GM20431 (cell line): Measurements from ENCODE around the gene PTGR1.
"Not testable (repeated sequence)": the region's sequence is repeated elsewhere in the genome, so short reads cannot be mapped to it uniquely, and the experiment has no call there.

Source experiments
- in situ Hi-C: fragments of 300-500 bp; cut with MseI, MboI; formaldehyde crosslinking; loops from one replicate; pipeline ENCODE4 v1.15.0; 2020; ENCODE audit warnings: low sequenced_read_pairs; ENCODE audit not compliant: unreplicated experiment

PTGR1 gene

DNA sequence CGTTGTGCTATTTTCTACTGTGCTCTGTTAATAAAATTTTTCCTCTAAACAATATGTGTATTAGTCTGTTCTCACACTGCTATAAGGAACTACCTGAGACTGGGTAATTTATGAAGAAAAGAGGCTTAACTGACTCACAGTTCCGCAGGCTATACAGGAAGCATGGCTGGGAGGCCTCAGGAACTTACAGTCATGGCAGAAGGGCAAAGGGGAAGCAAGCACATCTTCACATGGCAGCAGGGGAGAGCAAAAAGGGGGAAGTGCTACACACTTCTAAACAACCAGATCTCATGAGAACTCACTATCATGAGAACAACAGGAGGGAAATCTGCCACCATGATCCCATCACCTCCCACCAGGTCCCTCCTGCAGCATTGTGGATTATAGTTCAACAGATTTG lies 44.0 kb downstream of the PTGR1 start:
- in situ Hi-C loops = not testable (repeated sequence)

- in situ Hi-C loops = no loop called here
These were observed 50.8 kb downstream of the PTGR1 start for GRCh38 chr9:111548623-111549022.

DNA sequence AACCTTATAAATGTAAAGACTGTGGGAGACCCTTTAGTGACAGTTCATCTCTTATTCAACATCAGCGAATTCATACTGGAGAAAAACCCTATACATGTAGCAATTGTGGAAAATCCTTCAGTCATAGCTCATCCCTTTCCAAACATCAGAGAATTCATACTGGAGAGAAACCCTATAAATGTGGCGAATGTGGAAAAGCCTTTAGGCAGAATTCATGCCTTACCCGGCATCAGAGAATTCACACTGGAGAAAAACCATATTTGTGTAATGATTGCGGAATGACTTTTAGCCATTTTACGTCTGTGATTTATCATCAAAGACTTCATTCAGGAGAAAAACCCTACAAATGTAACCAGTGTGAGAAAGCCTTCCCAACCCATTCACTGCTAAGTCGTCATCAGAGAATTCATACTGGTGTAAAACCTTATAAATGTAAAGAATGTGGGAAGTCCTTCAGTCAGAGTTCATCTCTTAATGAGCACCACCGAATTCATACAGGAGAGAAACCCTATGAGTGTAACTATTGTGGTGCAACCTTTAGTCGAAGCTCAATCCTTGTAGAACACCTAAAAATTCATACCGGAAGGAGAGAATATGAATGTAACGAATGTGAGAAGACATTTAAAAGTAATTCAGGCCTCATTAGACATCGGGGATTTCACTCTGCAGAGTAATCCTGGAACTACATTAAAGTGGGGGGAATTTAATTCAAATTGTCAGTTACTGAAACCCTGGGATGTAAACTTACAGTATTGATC lies 56.8 kb downstream of the PTGR1 start:
- in situ Hi-C loops = no loop called here

DNA sequence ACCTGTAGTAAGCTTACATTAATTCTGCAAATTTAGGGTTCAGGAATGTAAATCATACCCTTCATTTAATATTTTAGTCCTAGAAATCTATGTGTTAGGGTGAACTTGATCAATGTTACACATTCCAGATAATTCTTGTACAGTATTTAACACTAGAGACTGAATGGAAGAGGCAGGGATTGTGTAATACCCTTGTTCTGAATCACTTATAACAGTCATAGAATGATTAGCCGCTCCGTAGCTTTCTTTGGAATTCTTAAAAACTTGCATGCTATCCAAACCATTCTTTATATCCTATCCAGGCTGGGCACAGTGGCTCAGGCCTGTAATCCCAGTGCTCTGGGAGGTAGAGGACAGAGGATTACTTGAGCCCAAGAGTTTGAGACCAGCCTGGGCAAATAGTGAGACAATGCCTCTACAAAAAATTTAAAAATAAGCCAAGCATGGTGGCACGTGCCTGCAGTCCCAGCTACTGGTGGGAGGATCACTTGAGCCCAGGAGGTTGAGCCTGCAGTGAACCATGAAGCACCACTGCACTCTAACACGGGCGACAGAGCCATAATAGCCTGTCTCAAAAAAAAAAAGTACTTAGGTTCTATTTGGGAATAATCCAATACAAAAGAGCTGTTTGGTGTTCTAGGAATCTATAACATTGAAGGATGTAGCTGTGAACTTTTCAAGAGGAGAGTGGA lies 66.2 kb downstream of the PTGR1 start:
- in situ Hi-C loops = no loop called here

DNA sequence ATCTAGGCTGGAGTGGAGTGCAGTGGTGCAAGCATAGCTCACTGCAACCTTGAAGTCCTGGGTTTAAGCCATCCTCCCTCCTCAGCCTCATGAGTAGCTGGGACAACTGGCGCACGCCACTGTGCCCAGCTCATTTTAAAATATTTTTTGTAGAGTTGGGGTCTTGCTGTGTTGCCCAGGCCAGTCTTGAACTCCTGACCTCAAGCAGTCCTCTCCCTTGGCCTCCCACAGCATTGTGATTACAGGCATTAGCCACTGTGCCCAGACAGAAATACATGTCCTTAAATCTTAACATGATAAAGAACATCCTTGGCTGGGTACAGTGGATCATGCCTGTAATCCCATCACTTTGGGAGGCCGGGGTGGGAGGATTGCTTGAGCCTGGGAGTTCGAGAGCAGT lies 67.7 kb downstream of the PTGR1 start:
- in situ Hi-C loops = no loop called here

DNA sequence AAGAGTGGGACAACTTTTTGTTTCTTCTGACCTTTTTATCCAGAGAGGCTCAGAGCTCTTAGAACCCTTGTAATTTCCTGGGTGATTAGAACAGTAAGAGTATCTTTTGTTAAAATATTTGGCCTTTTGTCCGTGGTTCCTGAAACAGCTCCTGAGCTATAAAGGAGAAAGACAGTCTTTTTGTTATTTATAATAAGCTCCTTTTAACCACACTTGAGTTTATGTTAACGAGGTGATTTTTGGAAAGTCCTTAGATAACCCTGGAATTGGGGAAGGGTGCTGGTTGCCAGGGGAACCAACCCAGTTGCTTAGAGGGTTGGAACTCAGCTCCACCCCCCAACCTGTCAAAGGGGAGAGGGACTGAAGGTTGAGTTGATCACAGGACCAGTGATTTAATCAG lies 69.7 kb downstream of the PTGR1 start:
- in situ Hi-C loops = no loop called here

GRCh38 chr9:111527347-111527746 lies 72.1 kb downstream of the PTGR1 start:
- in situ Hi-C loops = no loop called here

GRCh38 chr9:111525056-111525977 lies 74.1 kb downstream of the PTGR1 start, which contains the start of gene ZNF483:
Gene ZNF483 (plus strand): TSS chr9:111525179. CDS start chr9:111527396, 2,217 bp downstream.
- in situ Hi-C loops = no loop called here

DNA sequence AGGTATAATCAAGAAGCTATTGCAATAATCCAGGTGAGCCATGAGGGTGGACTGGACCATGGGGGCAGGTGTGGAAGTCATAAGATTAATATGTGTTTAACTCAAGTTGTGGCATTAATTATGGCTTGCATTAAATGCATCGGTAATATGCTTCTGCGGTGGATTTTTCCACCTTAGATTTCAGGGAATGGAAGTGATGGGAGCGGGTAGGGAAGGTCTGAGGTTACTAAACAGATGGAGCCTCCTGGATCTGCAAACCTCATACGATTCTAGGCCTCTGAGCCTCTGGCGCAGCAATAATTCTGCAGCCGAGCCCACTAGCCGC lies 74.8 kb downstream of the PTGR1 start:
- in situ Hi-C loops = no loop called here

GRCh38 chr9:111516061-111516465 lies 83.4 kb downstream of the PTGR1 start:
- in situ Hi-C loops = no loop called here

GRCh38 chr9:111514967-111515366 lies 84.5 kb downstream of the PTGR1 start:
- in situ Hi-C loops = no loop called here
